GM21717 (cell line): ENCODE results near the gene CELA2A.

Experiments used
- ATAC-seq: cut with Tn5 transposase; IDR thresholded peaks from one replicate; pipeline ENCODE4 v1.9.1; 2021; ENCODE audit warnings: mild to moderate bottlenecking, moderate library complexity; ENCODE audit not compliant: unreplicated experiment

CELA2A gene

GRCh38 chr1:15456313-15456954 is at the start of gene CELA2A:
TSS of gene CELA2A (plus strand) at chr1:15456732. CDS start at chr1:15456754, 22 bp downstream.
- ATAC-seq = no peak

- no peak for ATAC-seq
These were observed 49.0 kb upstream of the CELA2A start for GRCh38 chr1:15407580-15407979.

- no peak for ATAC-seq
These were observed 47.6 kb upstream of the CELA2A start for GRCh38 chr1:15408890-15409387.

GRCh38 chr1:15409388-15410222 is 46.9 kb upstream of the CELA2A start, which contains the start of gene EFHD2:
TSS of gene EFHD2 (plus strand) at chr1:15409888. CDS start at chr1:15409972, 84 bp downstream.
- peak; percentile 78 for ATAC-seq

GRCh38 chr1:15410223-15410883 is 46.2 kb upstream of the CELA2A start:
- ATAC-seq = no peak

GRCh38 chr1:15410884-15411245 is 45.7 kb upstream of the CELA2A start:
- no peak for ATAC-seq

- peak; percentile 37 for ATAC-seq
These were observed 44.9 kb upstream of the CELA2A start for GRCh38 chr1:15411593-15412137.

GRCh38 chr1:15412175-15412800 is 44.2 kb upstream of the CELA2A start:
- ATAC-seq = no peak

GRCh38 chr1:15412843-15413242 is 43.7 kb upstream of the CELA2A start:
- ATAC-seq = no peak

GRCh38 chr1:15413563-15414444 is 42.7 kb upstream of the CELA2A start:
- no peak for ATAC-seq

- ATAC-seq = no peak
These were observed 42.0 kb upstream of the CELA2A start for GRCh38 chr1:15414445-15414983.

GRCh38 chr1:15417059-15417934 is 39.2 kb upstream of the CELA2A start:
- ATAC-seq = peak; percentile 51

- ATAC-seq = no peak
These were observed 37.6 kb upstream of the CELA2A start for GRCh38 chr1:15418806-15419515.

GRCh38 chr1:15420853-15421465 is 35.6 kb upstream of the CELA2A start:
- no peak for ATAC-seq

- no peak for ATAC-seq
These were observed 33.7 kb upstream of the CELA2A start for GRCh38 chr1:15422871-15423270.

- ATAC-seq = no peak
These were observed 33.0 kb upstream of the CELA2A start for GRCh38 chr1:15423355-15424077.

- ATAC-seq = no peak
These were observed 32.3 kb upstream of the CELA2A start for GRCh38 chr1:15424146-15424667.
